WTC11 (cell line): ENCODE results near the gene ERICH3. TPM values are rescaled to one million over a fixed set of nuclear protein-coding genes. Genes with fewer than 3 reads are reported as not detected.

Source experiments
- ATAC-seq: fragments of 200-7000 bp; cut with Tn5 transposase; 2 replicates; pipeline ENCODE4 v1.10.0; 2021; ENCODE audit warnings: mild to moderate bottlenecking, moderate library complexity
- CTCF ChIA-PET: fragments of 300-600 bp; sonication (Branson Sonifier 250); formaldehyde crosslinking; loops from one replicate; lab custom pipeline; 2021; ENCODE audit warnings: antibody characterized with exemption; lab: Charles Lee
- POLR2A ChIA-PET: fragments of 350-600 bp; sonication (Branson Sonifier 250); formaldehyde crosslinking; loops from one replicate; lab custom pipeline; 2021; ENCODE audit warnings: antibody characterized with exemption; lab: Charles Lee
- DNase-seq: peaks from one replicate; pipeline ENCODE4 v3.0.0; 2021; ENCODE audit warnings: low spot score
- H3K27ac Mint-ChIP-seq: 2 replicates; pipeline ENCODE4 v1.8.0; 2021; ENCODE audit warnings: mixed read lengths
- H3K27me3 Mint-ChIP-seq: 2 replicates; pipeline ENCODE4 v1.8.0; 2021; ENCODE audit warnings: low read depth, mild to moderate bottlenecking, moderate library complexity, mixed read lengths
- H3K36me3 Mint-ChIP-seq: 2 replicates; pipeline ENCODE4 v1.8.0; 2021; ENCODE audit warnings: mixed read lengths
- H3K4me1 Mint-ChIP-seq: 2 replicates; pipeline ENCODE4 v1.8.0; 2022; ENCODE audit warnings: mixed read lengths
- H3K4me3 Mint-ChIP-seq: 2 replicates; pipeline ENCODE4 v1.8.0; 2021; ENCODE audit warnings: mild to moderate bottlenecking, moderate library complexity, mixed read lengths
- H3K9me3 Mint-ChIP-seq: 2 replicates; pipeline ENCODE4 v1.8.0; 2021; ENCODE audit warnings: mixed read lengths
- CREB1 ChIP-seq: sonication (generic); formaldehyde crosslinking; IDR thresholded peaks from 2 replicates; pipeline ENCODE4 v1.8.0; 2023; ENCODE audit warnings: mild to moderate bottlenecking, missing genetic modification reagents
- ELF4 ChIP-seq: sonication (generic); formaldehyde crosslinking; IDR thresholded peaks from 2 replicates; pipeline ENCODE4 v1.8.1; 2022; ENCODE audit warnings: low read depth, mild to moderate bottlenecking, moderate library complexity, missing genetic modification reagents
- ESRRA ChIP-seq: sonication (generic); formaldehyde crosslinking; IDR thresholded peaks from 2 replicates; pipeline ENCODE4 v1.8.1; 2022; ENCODE audit warnings: mild to moderate bottlenecking, missing genetic modification reagents, borderline replicate concordance
- FOXP1 ChIP-seq: sonication (generic); formaldehyde crosslinking; IDR thresholded peaks from 2 replicates; pipeline ENCODE4 v1.8.0; 2022; ENCODE audit warnings: missing genetic modification reagents, mild to moderate bottlenecking, moderate library complexity, borderline replicate concordance
- GTF2I ChIP-seq: fragments of 250-450 bp; sonication (Bioruptor Pico); conservative IDR thresholded peaks from 2 replicates; pipeline ENCODE4 v1.4.0; 2021; ENCODE audit warnings: mild to moderate bottlenecking
- MYBL2 ChIP-seq: sonication (generic); formaldehyde crosslinking; IDR thresholded peaks from 2 replicates; pipeline ENCODE4 v1.8.1; 2023; ENCODE audit warnings: mild to moderate bottlenecking, moderate library complexity, missing genetic modification reagents
- PRRX2 ChIP-seq: fragments of 250-450 bp; sonication (Bioruptor Pico); IDR thresholded peaks from 2 replicates; pipeline ENCODE4 v1.8.0; 2021; ENCODE audit warnings: mild to moderate bottlenecking
- SP1 ChIP-seq: sonication (generic); formaldehyde crosslinking; conservative IDR thresholded peaks from 2 replicates; pipeline ENCODE4 v1.8.1; 2022; ENCODE audit warnings: missing genetic modification reagents
- ZBTB21 ChIP-seq: sonication (generic); formaldehyde crosslinking; IDR thresholded peaks from 2 replicates; pipeline ENCODE4 v1.8.1; 2023; ENCODE audit warnings: mild to moderate bottlenecking, missing genetic modification reagents, borderline replicate concordance
- ZNF416 ChIP-seq: fragments of 250-450 bp; sonication (Bioruptor Pico); IDR thresholded peaks from 2 replicates; pipeline ENCODE4 v1.9.0; 2021; ENCODE audit warnings: mild to moderate bottlenecking, inconsistent platforms
- ZNF671 ChIP-seq: fragments of 250-450 bp; sonication (Bioruptor Pico); IDR thresholded peaks from 2 replicates; pipeline ENCODE4 v1.8.0; 2021; ENCODE audit warnings: mild to moderate bottlenecking
- total RNA-seq: library from RNA; stranded (reverse); gene quantifications from 3 replicates; pipeline ENCODE4 v1.2.3, GENCODE V29; 2021
- TF ChIP-seq, protein P1 (sequence below): sonication (generic); formaldehyde crosslinking; IDR thresholded peaks from 2 replicates; pipeline ENCODE4 v1.8.0; 2023; ENCODE audit warnings: missing genetic modification reagents, mild to moderate bottlenecking, borderline replicate concordance
- TF ChIP-seq, protein P2 (sequence below): sonication (generic); formaldehyde crosslinking; IDR thresholded peaks from 2 replicates; pipeline ENCODE4 v1.8.1; 2022; ENCODE audit warnings: low read depth, missing genetic modification reagents, borderline replicate concordance
- TF ChIP-seq, protein P3 (sequence below): sonication (generic); formaldehyde crosslinking; conservative IDR thresholded peaks from 2 replicates; pipeline ENCODE4 v1.8.1; 2023; ENCODE audit warnings: mild to moderate bottlenecking, low read depth, missing genetic modification reagents, moderate library complexity
- TF ChIP-seq, protein P4 (sequence below): fragments of 250-450 bp; sonication (Bioruptor Pico); IDR thresholded peaks from 2 replicates; pipeline ENCODE4 v2.1.2; 2022; ENCODE audit warnings: mild to moderate bottlenecking, moderate library complexity
- TF ChIP-seq, protein P5 (sequence below): sonication (generic); formaldehyde crosslinking; IDR thresholded peaks from 2 replicates; pipeline ENCODE4 v1.8.1; 2023; ENCODE audit warnings: mild to moderate bottlenecking, missing genetic modification reagents, moderate library complexity
- TF ChIP-seq, protein P6 (sequence below): fragments of 250-450 bp; sonication (Bioruptor Pico); IDR thresholded peaks from 2 replicates; pipeline ENCODE4 v1.9.0; 2021; ENCODE audit warnings: mild to moderate bottlenecking

Gene ERICH3
- total RNA-seq, 1 experiment from 2014 or later = 0.07 TPM

DNA sequence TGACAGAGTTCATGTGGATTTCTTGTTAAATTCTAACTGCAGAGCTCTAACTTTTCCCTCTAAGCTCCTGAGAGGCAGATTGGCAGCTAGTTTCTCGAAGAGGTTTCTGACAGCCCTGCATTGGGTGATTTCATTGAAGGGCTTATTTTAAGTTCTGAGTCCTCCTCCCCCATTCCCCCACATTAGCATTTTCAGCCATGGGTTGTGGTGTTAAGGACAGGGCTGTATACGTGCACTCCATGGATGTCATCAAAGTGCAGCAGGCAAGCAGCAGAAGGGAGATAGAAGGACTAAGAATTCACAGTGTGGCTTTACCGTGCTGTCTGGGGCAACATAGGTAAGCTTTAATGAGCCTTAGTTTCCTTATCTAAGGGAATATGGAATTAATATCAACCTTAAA, 40.3 kb upstream of the ERICH3 start (continued):
- TF ChIP-seq, protein P1, sequence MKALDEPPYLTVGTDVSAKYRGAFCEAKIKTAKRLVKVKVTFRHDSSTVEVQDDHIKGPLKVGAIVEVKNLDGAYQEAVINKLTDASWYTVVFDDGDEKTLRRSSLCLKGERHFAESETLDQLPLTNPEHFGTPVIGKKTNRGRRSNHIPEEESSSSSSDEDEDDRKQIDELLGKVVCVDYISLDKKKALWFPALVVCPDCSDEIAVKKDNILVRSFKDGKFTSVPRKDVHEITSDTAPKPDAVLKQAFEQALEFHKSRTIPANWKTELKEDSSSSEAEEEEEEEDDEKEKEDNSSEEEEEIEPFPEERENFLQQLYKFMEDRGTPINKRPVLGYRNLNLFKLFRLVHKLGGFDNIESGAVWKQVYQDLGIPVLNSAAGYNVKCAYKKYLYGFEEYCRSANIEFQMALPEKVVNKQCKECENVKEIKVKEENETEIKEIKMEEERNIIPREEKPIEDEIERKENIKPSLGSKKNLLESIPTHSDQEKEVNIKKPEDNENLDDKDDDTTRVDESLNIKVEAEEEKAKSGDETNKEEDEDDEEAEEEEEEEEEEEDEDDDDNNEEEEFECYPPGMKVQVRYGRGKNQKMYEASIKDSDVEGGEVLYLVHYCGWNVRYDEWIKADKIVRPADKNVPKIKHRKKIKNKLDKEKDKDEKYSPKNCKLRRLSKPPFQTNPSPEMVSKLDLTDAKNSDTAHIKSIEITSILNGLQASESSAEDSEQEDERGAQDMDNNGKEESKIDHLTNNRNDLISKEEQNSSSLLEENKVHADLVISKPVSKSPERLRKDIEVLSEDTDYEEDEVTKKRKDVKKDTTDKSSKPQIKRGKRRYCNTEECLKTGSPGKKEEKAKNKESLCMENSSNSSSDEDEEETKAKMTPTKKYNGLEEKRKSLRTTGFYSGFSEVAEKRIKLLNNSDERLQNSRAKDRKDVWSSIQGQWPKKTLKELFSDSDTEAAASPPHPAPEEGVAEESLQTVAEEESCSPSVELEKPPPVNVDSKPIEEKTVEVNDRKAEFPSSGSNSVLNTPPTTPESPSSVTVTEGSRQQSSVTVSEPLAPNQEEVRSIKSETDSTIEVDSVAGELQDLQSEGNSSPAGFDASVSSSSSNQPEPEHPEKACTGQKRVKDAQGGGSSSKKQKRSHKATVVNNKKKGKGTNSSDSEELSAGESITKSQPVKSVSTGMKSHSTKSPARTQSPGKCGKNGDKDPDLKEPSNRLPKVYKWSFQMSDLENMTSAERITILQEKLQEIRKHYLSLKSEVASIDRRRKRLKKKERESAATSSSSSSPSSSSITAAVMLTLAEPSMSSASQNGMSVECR (CRISPR knock-in tag) = no peak
- TF ChIP-seq FOXP1 (CRISPR knock-in tag) (no peak), ESRRA (no peak), ZBTB21 (CRISPR knock-in tag) (no peak)
- TF ChIP-seq, protein P2, sequence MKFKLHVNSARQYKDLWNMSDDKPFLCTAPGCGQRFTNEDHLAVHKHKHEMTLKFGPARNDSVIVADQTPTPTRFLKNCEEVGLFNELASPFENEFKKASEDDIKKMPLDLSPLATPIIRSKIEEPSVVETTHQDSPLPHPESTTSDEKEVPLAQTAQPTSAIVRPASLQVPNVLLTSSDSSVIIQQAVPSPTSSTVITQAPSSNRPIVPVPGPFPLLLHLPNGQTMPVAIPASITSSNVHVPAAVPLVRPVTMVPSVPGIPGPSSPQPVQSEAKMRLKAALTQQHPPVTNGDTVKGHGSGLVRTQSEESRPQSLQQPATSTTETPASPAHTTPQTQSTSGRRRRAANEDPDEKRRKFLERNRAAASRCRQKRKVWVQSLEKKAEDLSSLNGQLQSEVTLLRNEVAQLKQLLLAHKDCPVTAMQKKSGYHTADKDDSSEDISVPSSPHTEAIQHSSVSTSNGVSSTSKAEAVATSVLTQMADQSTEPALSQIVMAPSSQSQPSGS (CRISPR knock-in tag) = no peak

DNA sequence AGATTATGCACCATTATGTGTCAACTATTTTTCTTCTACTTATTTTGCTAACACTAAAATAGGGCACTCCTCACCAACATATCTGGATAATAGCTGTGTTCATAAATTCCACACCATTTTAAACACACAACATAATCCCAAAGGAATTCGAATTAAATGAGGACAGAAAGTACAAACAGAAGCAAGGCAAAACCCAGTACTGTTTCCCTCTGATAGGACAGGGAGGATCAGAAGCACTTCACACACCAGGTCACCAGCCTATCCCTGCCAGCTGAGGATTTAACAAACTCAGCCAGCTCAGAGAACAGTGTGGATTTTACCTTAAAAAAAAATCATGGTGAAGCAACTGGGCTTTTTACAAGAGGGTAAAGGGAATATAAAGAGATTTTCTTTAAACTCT, 39.3 kb upstream of the ERICH3 start:
- Mint-ChIP-seq H3K4me1 (0 out of 2 replicates have a peak, but pooled peaks cover 6% of the 10 kb centered on the region), H3K9me3 (no peaks in the 10 kb centered on the region), H3K4me3 (no peak overlapping the region), H3K27me3 (no peaks in the 10 kb centered on the region), H3K36me3 (peaks cover 8% of the 10 kb centered on the region), H3K27ac (no peak overlapping the region)
- CTCF ChIA-PET = no interaction called here
- POLR2A ChIA-PET = no interaction called here
- no peak for DNase-seq
- TF ChIP-seq, protein P3, sequence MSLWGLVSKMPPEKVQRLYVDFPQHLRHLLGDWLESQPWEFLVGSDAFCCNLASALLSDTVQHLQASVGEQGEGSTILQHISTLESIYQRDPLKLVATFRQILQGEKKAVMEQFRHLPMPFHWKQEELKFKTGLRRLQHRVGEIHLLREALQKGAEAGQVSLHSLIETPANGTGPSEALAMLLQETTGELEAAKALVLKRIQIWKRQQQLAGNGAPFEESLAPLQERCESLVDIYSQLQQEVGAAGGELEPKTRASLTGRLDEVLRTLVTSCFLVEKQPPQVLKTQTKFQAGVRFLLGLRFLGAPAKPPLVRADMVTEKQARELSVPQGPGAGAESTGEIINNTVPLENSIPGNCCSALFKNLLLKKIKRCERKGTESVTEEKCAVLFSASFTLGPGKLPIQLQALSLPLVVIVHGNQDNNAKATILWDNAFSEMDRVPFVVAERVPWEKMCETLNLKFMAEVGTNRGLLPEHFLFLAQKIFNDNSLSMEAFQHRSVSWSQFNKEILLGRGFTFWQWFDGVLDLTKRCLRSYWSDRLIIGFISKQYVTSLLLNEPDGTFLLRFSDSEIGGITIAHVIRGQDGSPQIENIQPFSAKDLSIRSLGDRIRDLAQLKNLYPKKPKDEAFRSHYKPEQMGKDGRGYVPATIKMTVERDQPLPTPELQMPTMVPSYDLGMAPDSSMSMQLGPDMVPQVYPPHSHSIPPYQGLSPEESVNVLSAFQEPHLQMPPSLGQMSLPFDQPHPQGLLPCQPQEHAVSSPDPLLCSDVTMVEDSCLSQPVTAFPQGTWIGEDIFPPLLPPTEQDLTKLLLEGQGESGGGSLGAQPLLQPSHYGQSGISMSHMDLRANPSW (CRISPR knock-in tag) = no peak
- TF ChIP-seq SP1 (CRISPR knock-in tag) (no peak), ZNF416 (CRISPR knock-in tag) (no peak), MYBL2 (CRISPR knock-in tag) (no peak), ELF4 (CRISPR knock-in tag) (no peak), CREB1 (no peak), GTF2I (no peak), PRRX2 (CRISPR knock-in tag) (no peak), ZNF671 (no peak)
- TF ChIP-seq, protein P4, sequence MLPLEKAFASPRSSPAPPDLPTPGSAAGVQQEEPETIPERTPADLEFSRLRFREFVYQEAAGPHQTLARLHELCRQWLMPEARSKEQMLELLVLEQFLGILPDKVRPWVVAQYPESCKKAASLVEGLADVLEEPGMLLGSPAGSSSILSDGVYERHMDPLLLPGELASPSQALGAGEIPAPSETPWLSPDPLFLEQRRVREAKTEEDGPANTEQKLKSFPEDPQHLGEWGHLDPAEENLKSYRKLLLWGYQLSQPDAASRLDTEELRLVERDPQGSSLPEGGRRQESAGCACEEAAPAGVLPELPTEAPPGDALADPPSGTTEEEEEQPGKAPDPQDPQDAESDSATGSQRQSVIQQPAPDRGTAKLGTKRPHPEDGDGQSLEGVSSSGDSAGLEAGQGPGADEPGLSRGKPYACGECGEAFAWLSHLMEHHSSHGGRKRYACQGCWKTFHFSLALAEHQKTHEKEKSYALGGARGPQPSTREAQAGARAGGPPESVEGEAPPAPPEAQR (CRISPR knock-in tag) = no peak
- TF ChIP-seq, protein P5, sequence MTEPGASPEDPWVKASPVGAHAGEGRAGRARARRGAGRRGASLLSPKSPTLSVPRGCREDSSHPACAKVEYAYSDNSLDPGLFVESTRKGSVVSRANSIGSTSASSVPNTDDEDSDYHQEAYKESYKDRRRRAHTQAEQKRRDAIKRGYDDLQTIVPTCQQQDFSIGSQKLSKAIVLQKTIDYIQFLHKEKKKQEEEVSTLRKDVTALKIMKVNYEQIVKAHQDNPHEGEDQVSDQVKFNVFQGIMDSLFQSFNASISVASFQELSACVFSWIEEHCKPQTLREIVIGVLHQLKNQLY (CRISPR knock-in tag) = no peak
- TF ChIP-seq, protein P6, sequence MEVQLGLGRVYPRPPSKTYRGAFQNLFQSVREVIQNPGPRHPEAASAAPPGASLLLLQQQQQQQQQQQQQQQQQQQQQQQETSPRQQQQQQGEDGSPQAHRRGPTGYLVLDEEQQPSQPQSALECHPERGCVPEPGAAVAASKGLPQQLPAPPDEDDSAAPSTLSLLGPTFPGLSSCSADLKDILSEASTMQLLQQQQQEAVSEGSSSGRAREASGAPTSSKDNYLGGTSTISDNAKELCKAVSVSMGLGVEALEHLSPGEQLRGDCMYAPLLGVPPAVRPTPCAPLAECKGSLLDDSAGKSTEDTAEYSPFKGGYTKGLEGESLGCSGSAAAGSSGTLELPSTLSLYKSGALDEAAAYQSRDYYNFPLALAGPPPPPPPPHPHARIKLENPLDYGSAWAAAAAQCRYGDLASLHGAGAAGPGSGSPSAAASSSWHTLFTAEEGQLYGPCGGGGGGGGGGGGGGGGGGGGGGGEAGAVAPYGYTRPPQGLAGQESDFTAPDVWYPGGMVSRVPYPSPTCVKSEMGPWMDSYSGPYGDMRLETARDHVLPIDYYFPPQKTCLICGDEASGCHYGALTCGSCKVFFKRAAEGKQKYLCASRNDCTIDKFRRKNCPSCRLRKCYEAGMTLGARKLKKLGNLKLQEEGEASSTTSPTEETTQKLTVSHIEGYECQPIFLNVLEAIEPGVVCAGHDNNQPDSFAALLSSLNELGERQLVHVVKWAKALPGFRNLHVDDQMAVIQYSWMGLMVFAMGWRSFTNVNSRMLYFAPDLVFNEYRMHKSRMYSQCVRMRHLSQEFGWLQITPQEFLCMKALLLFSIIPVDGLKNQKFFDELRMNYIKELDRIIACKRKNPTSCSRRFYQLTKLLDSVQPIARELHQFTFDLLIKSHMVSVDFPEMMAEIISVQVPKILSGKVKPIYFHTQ = no peak
- ATAC-seq = no peak
